ENCODE data around the gene ARL5B. TPM values are rescaled to one million over a fixed set of nuclear protein-coding genes. Genes with fewer than 3 reads are reported as not detected.

ARL5B gene
- total RNA-seq, result 14.8 to 16.0 TPM (median 15.4 TPM) in 3 replicates
- long read RNA-seq, full-length matches to known transcripts, result 11 of 12 reads
- long read RNA-seq, partial matches to known transcripts, result 0 of 12 reads
- long read RNA-seq, other reads (novel, unspliced or antisense), result 1 of 12 reads

DNA sequence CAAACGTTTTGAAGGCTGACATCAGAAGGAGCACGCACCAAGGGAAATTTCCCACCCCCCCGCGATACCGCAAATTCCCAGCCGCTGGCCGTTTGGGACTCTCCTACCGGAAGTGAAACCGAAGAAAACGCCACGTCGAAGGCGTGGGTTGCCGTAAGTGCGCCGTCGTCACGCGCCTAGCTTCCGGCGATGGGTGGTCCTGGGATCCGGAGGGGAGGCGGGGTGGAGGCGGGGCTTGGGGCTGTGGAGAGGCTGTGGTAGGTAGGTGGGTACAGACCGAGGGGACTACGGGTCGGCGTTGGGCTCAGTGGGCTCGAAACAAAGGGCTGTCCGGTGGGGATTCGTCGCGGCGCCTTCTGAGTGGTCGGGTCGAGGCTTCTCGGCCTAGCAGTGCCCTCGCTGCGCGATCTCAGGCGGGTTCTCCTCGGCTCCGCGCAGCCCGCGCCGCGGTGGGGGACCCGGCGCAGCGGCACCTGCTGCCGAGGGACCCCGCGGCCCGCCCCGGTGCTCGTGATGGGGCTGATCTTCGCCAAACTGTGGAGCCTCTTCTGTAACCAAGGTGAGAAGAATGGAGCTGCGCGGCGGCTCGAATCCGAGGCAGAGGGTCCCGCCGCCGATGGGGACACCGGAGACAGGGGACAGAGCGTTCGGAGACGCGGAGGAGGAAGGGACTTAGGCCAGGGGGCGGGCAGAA, at the start of gene ARL5B:
ARL5B (plus strand) TSS at position 307 of the 694 bp plus-strand sequence; CDS start at position 514, 207 bp downstream.
- Mint-ChIP-seq H3K27me3 (ENCODE audit: low read depth) (no peaks in the 10 kb centered on the region), H3K9me3 (ENCODE audit: low read depth) (no peaks in the 10 kb centered on the region), H3K4me1 (ENCODE audit: low read depth) (peaks cover 40% of the 10 kb centered on the region), H3K27ac (ENCODE audit: unreplicated experiment) (peak within 1 kb of the TSS; percentile 99), H3K4me3 (ENCODE audit: unreplicated experiment) (peak within 1 kb of the TSS; percentile 97), H3K36me3 (ENCODE audit: low read depth) (no peaks in the 10 kb centered on the region)
- TF ChIP-seq CTCF (IDR thresholded peaks at IDR 0.05), result peak; percentile 23
- DNase-seq (ENCODE audit: low spot score), result peak; percentile 97

DNA sequence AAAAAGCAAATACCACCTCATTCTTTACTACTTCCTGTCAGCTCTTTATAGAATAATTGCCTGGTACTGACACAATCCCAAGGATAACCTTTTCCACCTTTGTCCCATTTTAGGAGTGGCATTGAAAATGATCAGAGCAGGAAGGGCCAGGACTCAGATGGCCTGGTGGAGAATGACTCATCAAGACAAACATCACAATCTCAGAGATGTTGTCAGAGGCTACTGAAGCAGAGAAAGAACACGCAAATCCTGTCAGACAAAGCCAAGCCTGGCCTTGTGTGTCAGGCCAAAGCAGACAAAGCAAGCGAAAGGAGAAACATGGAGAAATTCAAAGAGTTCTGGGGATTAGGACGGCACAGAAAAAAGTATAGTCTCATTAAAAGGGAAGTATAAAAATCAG, 48.7 kb upstream of the ARL5B start:
- peaks cover 30% of the 10 kb centered on the region for H3K4me1 Mint-ChIP-seq (ENCODE audit: low read depth)

GRCh38 chr10:18611168-18611567, 48.1 kb upstream of the ARL5B start:
- Mint-ChIP-seq H3K27ac (ENCODE audit: unreplicated experiment) (no peak overlapping the region), H3K4me3 (ENCODE audit: unreplicated experiment) (no peak overlapping the region), H3K27me3 (ENCODE audit: low read depth) (no peaks in the 10 kb centered on the region), H3K9me3 (ENCODE audit: low read depth) (no peaks in the 10 kb centered on the region), H3K4me1 (ENCODE audit: low read depth) (peaks cover 27% of the 10 kb centered on the region), H3K36me3 (ENCODE audit: low read depth) (no peaks in the 10 kb centered on the region)
- TF ChIP-seq CTCF (IDR thresholded peaks at IDR 0.05), result no peak
- no peak for DNase-seq (ENCODE audit: low spot score)

More for the DNA sequence above, 48.7 kb upstream of the ARL5B start:
- DNase-seq (ENCODE audit: low spot score), result no peak
- Mint-ChIP-seq H3K4me3 (ENCODE audit: unreplicated experiment) (no peak overlapping the region), H3K27ac (ENCODE audit: unreplicated experiment) (peak overlapping the region; percentile 95), H3K27me3 (ENCODE audit: low read depth) (no peaks in the 10 kb centered on the region), H3K36me3 (ENCODE audit: low read depth) (no peaks in the 10 kb centered on the region), H3K9me3 (ENCODE audit: low read depth) (no peaks in the 10 kb centered on the region)
- TF ChIP-seq CTCF (IDR thresholded peaks at IDR 0.05), result no peak

- Mint-ChIP-seq H3K9me3 (ENCODE audit: low read depth) (no peaks in the 10 kb centered on the region), H3K4me1 (ENCODE audit: low read depth) (peaks cover 15% of the 10 kb centered on the region), H3K4me3 (ENCODE audit: unreplicated experiment) (no peak overlapping the region), H3K27me3 (ENCODE audit: low read depth) (no peaks in the 10 kb centered on the region), H3K27ac (ENCODE audit: unreplicated experiment) (no peak overlapping the region), H3K36me3 (ENCODE audit: low read depth) (no peaks in the 10 kb centered on the region)
- no peak for DNase-seq (ENCODE audit: low spot score)
- TF ChIP-seq CTCF (IDR thresholded peaks at IDR 0.05), result no peak
Observed at GRCh38 chr10:18615618-18616017, 43.6 kb upstream of the ARL5B start.

- Mint-ChIP-seq H3K27ac (ENCODE audit: unreplicated experiment) (no peak overlapping the region), H3K4me1 (ENCODE audit: low read depth) (peaks cover 12% of the 10 kb centered on the region), H3K27me3 (ENCODE audit: low read depth) (no peaks in the 10 kb centered on the region), H3K4me3 (ENCODE audit: unreplicated experiment) (no peak overlapping the region), H3K9me3 (ENCODE audit: low read depth) (no peaks in the 10 kb centered on the region), H3K36me3 (ENCODE audit: low read depth) (no peaks in the 10 kb centered on the region)
- DNase-seq (ENCODE audit: low spot score), result no peak
- peak; percentile 14 for TF ChIP-seq CTCF (IDR thresholded peaks at IDR 0.05)
Observed at GRCh38 chr10:18616337-18616736, 42.9 kb upstream of the ARL5B start.
